ENCODE results near the gene ADGRD1.

DNA sequence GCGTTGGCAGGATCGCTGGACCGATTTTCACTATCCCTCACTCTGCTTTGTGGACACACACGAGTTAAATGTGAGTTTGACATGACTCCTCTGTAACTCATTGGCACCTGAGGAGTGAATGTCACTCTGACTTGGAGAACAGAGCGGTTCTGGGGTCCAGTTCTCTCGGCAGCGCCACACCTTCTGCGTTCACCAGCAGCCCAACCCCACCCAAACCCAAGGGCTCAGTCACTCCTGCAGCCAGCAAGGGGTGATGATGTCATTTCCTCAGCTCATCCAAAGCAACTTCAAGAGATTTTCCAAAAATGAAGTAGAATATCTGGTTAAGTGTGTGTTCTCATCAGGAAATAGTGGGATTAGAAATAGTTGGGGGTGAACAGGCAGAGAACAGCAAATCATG, 36.3 kb downstream of the ADGRD1 start:
- no peak for TF ChIP-seq TAF1 (IDR thresholded peaks at IDR 0.05; ENCODE audit: borderline replicate concordance, insufficient read depth, low read length)
- TF ChIP-seq, protein P1, sequence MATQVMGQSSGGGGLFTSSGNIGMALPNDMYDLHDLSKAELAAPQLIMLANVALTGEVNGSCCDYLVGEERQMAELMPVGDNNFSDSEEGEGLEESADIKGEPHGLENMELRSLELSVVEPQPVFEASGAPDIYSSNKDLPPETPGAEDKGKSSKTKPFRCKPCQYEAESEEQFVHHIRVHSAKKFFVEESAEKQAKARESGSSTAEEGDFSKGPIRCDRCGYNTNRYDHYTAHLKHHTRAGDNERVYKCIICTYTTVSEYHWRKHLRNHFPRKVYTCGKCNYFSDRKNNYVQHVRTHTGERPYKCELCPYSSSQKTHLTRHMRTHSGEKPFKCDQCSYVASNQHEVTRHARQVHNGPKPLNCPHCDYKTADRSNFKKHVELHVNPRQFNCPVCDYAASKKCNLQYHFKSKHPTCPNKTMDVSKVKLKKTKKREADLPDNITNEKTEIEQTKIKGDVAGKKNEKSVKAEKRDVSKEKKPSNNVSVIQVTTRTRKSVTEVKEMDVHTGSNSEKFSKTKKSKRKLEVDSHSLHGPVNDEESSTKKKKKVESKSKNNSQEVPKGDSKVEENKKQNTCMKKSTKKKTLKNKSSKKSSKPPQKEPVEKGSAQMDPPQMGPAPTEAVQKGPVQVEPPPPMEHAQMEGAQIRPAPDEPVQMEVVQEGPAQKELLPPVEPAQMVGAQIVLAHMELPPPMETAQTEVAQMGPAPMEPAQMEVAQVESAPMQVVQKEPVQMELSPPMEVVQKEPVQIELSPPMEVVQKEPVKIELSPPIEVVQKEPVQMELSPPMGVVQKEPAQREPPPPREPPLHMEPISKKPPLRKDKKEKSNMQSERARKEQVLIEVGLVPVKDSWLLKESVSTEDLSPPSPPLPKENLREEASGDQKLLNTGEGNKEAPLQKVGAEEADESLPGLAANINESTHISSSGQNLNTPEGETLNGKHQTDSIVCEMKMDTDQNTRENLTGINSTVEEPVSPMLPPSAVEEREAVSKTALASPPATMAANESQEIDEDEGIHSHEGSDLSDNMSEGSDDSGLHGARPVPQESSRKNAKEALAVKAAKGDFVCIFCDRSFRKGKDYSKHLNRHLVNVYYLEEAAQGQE (IDR thresholded peaks at IDR 0.05; ENCODE audit: insufficient read depth in 1 of 2, low read depth in 2 of 2, low read length in 2 of 2): no peak
- no peak for TF ChIP-seq POLR2AphosphoS5 (IDR thresholded peaks at IDR 0.05; ENCODE audit: low read depth, low read length)
- TF ChIP-seq FOXP2 (optimal IDR thresholded peaks at IDR 0.05; ENCODE audit: borderline replicate concordance, extremely low read depth, extremely low read length, insufficient read depth): no peak

Measured in PFSK-1 (cell line).